ENCODE results near the gene ZNRF2.
A peak's percentile ranks its signal among the peaks of the same experiment; 100 is the strongest.

Gene ZNRF2

DNA sequence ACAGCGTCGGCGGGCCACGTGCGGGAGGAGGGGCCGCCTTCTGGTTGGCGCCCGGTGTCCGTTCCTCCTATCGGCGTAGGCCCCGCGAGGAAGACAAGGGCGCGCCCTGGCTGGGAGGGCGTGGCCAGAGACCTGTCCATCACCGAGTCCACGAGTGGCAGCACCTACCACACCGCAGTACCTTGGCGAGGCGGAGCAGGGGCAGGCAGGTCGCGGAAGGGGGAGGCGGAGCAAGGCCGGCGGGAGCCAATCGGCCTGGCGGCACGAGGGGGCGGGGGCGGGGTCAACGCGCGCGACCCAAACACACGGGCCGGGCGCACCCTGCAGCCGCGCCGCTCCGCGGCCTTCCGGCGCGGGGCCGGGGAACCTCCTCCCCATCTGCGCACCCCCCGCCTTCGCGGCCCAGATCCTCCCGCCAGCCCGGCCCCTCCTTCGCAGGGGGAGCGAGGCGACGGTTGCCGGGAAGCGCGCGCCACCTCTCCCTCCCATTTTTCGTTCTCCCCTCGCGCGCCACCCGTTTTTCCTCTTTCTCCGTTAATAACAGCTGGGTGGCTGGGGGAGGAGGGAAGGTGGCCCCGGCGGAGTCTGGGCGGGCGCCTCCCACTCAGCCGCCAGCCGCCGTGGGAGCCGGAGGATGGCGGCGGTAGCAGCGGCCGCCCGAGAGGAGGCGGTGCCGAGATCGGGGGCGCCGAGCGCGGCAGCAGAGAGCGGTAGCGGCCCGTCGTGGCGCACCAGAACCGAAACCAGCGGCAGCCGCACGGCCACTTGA, at the start of gene ZNRF2:
Gene ZNRF2, plus strand, starts transcription at position 300 of the 769 bp plus-strand sequence. CDS start 761 bp downstream, outside the sequence.
- DNase-seq: peak; percentile 96

DNA sequence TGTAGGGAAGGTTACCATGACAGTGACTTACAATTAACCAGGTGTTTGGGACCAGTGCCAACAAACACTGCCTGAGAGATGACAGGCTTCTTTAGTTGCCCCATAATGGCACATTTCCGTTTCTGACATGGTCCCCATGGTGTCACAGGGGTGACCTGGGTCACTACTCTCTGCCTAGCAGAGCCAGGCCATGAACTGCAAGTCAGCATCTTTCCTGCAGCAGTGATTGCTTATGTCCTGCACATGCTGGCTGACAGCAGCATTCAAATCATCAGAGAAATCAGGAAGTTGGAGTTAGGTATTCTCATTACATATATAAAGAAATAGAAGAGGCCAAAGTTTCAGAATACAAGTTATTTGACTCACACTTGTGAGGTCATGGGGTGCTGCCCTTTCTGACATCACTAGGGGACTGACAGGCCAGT, 47.1 kb upstream of the ZNRF2 start:
- no peak for DNase-seq

- DNase-seq: no peak
Measured at GRCh38 chr7:30238721-30239441, 45.5 kb upstream of the ZNRF2 start.

DNA sequence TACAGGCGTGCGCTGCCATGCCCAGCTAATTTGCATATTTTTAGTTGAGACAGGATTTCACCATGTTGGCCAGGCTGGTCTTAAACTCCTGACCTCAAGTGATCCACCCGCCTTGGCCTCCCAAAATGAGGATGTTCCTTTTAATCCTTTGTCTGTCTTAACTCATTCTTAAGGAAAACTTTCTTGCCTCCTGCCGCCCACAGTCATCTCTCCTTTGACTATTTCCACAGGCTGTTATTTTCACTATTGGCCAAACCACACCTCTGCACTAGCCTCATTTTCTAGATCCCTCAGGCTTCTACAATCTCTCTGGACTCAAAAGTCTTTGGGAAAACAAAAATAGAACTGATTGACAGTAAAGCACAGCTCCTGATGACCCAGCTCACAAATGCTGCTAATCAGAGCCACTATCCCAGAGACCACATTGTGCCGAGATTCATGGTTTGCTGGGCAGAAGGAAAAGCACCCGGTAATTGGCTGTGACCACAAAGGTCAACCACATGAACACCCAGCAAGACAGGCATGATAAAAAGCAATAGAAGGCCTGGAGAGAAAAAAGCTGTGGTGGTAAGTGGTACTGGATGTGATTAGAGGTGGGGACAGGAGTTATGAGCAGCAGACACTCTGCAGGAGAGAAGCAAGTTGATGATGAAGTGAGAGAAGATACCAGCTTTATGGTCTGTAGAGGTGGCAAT, 44.1 kb upstream of the ZNRF2 start:
- DNase-seq: peak; percentile 40

DNA sequence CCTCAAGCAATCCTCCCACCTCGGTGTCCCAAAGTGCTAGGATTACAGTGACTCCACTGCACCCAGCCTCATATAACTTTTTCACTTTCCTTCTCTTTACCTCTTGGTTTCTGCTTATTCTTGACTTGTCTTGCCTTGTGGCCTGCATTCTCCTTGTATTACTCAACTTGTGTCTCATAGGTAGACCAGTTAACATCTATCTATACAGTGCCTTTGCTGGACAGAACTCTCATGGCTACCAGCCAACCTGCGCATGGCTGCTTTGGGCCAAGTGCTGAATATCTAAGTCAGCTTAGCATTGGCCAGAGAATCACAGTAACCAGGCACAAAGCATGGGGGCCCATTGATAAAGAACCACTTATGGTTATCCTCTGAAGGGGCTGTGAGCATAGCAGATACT, 42.6 kb upstream of the ZNRF2 start:
- DNase-seq: no peak

- no peak for DNase-seq
Measured at GRCh38 chr7:30244340-30244739, 40.1 kb upstream of the ZNRF2 start.

DNA sequence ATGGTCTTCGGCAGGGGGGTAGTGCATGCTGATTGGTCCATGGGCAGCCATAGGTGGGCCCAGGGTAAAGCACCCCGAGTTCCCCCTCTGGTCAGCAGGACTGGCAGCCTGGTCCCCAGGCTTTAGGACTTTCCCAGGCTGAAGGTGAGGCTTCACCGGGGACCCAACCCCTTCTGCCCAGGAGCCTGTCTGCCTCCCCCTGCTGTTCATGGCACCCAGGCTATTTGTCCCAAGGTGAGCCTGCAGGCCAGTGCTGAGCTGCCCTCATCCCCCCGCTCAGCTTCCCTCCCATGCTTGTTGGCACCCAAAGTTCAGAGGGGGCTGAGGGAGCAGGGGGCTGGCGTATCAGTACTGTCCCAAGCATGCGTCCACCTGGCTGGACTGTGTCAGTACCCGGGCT, 38.5 kb upstream of the ZNRF2 start:
- no peak for DNase-seq

DNA sequence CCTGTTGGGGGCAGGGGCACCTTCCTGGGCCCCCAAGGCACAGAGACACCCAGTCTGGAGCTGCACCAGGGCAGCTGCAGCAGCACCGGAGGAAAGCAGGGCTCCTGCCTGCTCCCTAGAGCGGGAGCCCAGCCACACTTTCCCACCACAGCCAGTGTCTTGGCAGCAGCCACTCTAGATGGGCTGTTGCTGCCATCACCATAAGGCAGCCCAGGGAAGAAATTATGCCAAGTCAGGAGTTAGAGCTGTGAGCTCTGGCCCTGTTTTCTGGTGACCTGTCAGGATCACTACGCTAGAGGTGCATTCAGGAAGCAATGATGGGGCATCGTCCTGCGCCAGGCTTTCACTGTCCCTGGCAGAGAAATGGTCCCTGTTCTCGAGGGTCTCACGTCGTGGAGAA, 38.0 kb upstream of the ZNRF2 start:
- DNase-seq: no peak

DNA sequence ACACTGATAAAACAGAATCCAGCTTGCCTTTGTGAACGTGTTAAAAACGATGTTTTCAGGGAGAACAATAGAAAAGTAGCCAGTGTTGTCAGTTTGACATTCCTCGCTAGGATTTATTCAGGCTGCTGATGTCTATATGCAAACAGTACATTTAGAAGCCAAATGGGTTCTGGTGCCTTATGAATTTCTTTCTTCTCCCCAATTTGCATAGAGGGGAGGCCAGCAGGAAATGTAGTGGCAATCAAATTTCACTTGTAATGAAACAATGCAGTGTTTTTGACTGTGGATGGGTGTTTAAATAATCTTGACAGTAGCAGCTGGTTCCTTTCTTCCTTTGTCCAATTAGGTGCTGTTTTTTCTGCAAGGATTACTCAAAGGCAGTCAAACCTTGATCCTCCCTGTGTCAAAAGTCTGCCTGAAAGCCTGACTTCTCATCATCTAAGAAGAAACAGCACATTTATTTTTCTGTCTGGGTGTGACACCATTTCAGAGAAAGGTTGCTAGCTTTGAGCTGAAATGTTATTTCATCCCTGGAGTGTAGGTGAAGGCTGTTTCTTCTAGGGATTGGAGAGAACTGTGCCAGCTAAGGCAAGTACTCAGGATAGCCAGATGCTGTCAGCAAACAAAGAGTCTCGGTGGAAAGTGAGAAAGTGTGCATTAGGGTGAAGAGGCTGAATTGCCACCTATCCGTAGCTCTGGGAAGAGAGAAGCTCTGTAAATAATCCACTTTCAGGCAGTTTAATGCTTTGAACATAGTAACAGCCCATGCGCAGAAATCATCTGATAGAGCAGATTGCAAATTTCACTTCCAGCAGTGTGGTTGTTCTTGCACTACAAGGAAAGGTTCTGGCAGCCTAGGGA, 36.6 kb upstream of the ZNRF2 start:
- DNase-seq: peak; percentile 54

- DNase-seq: no peak
Measured at GRCh38 chr7:30249316-30249715, 35.1 kb upstream of the ZNRF2 start.

DNA sequence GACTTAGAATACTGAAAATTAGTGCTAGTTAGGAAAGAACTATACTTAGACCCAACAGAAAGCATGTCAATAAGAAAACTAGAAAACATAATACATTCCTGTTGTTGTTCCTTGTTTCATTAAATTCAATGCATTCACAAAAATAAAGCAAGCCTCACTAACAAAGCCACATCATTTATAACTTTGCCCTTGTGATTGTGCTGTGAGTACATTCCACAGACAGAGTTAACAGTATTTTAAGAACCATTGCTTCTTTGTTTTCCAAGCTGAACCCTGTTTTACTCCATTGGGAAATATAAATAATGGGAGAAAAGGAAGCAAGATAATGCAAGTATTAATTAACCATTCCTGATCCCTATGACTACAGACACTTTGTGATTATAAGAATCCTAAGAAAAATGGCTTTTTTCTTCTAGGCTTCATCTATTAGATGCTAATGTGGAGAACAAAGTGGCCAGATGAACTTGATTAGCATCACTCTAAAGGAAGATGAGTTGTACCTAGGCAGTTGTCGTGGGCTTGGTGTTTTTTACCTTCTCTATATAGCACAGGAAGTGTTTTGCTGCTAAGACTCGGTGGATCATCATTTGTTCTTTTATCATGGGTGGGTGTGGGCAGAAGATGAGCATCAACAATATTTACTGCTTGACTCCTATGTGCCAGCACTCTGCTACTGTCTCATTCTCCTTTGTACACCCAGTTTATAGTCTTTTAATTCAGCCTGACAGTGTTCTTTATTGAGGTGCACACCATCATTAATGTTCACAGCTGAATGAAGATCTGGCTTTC, 34.2 kb upstream of the ZNRF2 start:
- DNase-seq: no peak

DNA sequence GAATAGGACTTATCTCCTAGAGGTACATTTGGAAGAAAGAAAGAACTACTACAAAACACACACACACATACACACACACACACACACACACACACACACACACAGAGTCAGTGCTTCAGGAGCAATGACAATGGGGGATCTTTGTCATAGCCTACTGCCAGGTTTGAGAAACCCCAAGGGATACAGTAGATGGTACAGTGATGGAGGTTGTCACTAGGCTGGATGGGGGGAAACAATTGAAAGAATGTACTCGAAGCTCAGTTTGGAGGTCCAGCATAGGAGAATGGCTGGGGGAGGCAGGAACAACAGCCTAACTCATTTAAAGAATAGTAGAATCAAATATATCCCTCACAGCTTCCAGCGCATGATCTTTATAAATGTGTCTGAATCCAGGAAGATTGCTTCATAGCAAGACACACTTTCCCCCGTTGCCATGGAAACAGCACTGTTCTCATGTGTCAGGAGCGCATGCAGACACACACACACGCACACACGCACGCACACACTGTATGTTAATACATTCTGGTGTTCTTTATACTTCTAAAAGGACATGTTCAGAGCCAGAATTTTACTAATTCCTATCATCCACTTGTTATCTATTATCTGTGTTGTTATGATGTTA, 32.6 kb upstream of the ZNRF2 start:
- no peak for DNase-seq

DNA sequence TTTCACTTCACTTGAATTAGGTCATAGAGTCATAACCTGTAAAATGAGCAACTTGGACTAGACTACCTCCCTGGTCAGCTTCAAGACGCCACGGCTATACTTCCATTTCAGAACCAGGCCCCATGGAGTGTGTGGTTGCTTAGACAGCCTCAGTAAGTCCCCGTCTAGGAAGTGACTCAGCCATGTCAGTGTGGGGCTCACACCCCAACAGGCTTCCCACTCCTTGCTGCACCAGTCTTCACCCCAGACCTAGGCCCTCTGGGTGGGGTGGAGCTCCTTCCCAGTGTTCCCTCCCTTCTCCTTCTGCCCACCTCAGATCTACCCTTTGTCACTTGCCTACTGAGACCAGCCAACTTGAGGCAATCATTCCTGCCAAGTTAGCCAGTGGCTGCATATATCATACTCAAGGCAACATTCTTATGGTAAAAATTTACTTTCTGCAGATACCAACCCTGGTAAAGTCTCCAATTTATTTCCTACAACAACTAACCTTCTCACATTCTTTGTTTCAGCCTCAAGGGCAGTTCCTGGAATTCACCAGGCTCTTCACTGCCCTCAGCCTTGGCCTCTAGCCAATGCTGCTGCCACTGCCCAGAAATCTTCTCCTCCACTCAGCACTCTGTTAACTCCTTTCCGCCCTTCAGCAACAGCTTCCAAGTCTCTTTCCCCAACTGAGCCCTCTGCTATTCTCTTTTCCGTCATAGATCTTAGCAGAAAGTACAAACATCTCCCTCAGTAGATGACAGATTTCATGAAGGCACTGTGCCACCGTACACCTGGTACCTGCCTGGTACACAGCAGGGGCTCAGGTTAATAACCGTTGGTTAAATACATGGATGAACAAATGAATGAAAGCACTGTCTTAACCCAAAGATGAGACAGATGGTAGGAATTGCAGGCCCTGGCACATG, 31.3 kb upstream of the ZNRF2 start:
- no peak for DNase-seq

GRCh38 chr7:30253796-30254165, 30.6 kb upstream of the ZNRF2 start:
- no peak for DNase-seq

- DNase-seq: no peak
Measured at GRCh38 chr7:30254248-30254647, 30.1 kb upstream of the ZNRF2 start.

DNA sequence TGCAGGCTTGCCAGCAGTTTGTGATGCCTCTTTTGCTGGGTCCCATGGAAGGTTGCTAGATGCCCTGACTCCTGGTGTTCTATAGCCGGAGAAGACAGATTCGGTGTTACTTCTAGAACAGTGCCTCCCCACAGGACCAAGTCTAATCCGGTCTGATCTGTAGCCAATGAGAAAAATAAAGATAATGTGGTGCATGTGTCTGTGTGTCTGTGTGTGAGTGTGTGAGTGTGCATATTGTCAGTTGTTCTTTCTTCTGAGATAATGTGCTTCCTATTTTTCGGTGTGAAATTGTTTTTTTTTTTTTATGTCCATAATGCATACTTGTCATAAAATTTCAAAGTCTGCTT, 29.7 kb upstream of the ZNRF2 start:
- DNase-seq: no peak

DNA sequence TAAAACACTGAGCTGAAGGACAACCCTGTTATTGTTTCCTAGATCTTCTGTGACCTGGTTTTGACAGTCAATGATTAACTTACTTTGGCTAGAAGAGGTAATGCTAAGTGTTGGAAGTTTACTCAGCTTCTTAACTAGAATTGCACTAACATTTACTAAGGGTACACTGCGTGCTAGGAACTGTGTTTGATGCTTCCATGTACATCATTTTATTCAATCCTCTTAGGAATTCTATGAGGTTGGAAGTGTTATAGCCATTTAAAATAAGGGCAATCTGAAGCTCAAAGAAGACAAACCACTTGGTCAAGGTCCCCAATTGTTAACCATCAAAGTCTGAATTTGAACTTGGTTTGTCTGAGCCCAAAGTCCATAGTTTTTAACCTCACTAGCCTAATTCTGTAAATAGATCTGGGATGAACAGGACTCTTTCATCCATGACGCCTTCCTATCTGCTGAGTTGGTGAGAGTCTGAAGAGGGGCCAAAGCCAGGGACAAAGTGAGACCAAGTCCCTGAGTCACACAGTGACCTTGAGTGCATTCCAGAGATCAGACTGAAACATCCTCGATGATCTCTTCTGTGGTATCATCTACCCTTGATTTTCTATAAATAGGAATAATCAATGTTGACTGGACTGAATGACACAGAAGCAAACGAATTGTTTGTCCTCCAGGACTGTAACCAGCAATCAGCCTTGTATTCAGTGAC, 29.2 kb upstream of the ZNRF2 start:
- no peak for DNase-seq

DNA sequence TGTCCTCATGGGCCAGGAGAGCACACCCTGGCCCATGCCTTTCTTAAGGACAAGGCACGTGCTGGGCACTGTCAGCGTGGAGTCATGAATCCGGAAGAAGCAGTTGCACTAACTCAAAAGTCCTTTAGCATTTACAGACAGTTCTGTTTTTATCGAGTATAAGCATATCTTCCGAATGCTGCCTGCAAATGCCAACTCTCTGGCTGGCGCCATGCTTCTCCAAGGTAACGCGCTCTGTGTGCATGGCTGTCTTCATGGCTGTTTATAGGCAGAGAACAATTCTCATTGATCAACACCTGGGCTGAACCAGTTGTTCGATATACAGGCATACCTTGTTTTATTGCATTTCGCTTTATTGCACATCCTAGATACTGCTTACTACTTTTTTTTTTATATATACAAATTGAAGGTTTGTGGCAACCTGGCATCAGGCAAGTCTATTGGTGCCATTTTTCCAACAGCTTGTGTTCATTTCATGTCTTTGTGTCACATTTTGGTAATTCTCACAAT, 28.0 kb upstream of the ZNRF2 start:
- no peak for DNase-seq

- DNase-seq: no peak
Measured at GRCh38 chr7:30260246-30260768, 24.1 kb upstream of the ZNRF2 start.

Measured in retina (tissue), 1 donor.